HepG2 (cell line): ENCODE results near the gene TLL2. TPM values are rescaled to one million over a fixed set of nuclear protein-coding genes. Genes with fewer than 3 reads are reported as not detected.
A peak's percentile ranks its signal among the peaks of the same experiment; 100 is the strongest.

Source experiments
- ATAC-seq: fragments of 200-7000 bp; cut with Tn5 transposase; 3 replicates; pipeline ENCODE4 v1.9.1; 2020; ENCODE audit warnings: mild to moderate bottlenecking, moderate library complexity
- BruUV-seq: library from RNA; stranded (reverse); fragments of 400-500 nt; replicated peaks from 2 replicates; lab custom pipeline; 2021; lab: Mats Ljungman, UMichigan
- CTCF ChIA-PET: fragments of 300-600 bp; formaldehyde crosslinking; extraction: SDS; loops from one replicate; lab custom pipeline; 2021; ENCODE audit warnings: low total read pairs, inconsistent platforms, low intra/inter-chr PET ratio; lab: Yijun Ruan, JAX
- POLR2A ChIA-PET: fragments of 350-600 bp; sonication (Branson Sonifier 250); formaldehyde crosslinking; loops from one replicate; lab custom pipeline; 2020; ENCODE audit warnings: antibody characterized with exemption, inconsistent platforms; lab: Yijun Ruan, JAX
- DNase-seq: peaks from one replicate; pipeline ENCODE4 v3.0.0-alpha.2; 2015; ENCODE audit warnings: low spot score
- FAIRE-seq: peaks from 3 replicates; lab custom pipeline; 2011; peaks lifted over from hg19 to GRCh38; lab: Jason Lieb, UNC
- H2AFZ ChIP-seq: one replicate; pipeline ENCODE4 v1.6.1; 2011; ENCODE audit warnings: low read length, inconsistent platforms
- H3K27ac ChIP-seq: fragments of 300-600 bp; 3 replicates; pipeline ENCODE4 v1.8.0; 2011; ENCODE audit warnings: mixed run types, mild to moderate bottlenecking, mixed read lengths, low read length, inconsistent platforms; ENCODE audit not compliant: insufficient read depth; ENCODE audit errors: extremely low read length
- H3K27me3 ChIP-seq, 2 experiments: fragments of 200-600 bp in 1 of 2; 2 replicates in 1 of 2; 3 replicates in 1 of 2; pipeline versions ENCODE4 v1.6.0 to v1.8.0; 2011; ENCODE audit warnings: low read length in 2 of 2, mild to moderate bottlenecking in 2 of 2, moderate library complexity in 2 of 2, inconsistent platforms in 1 of 2; ENCODE audit not compliant: insufficient read depth in 2 of 2, control insufficient read depth in 1 of 2
- H3K36me3 ChIP-seq, 2 experiments: fragments of 200-600 bp in 1 of 2; replicated peaks in 1 of 2; 2 replicates in 1 of 2; 3 replicates in 1 of 2; pipeline versions ENCODE4 v1.5.1 to v1.8.0; 2011; ENCODE audit warnings: low read length in 2 of 2, inconsistent platforms in 1 of 2; ENCODE audit not compliant: insufficient read depth in 2 of 2, control insufficient read depth in 1 of 2
- H3K4me1 ChIP-seq: 2 replicates; pipeline ENCODE4 v1.5.1; 2012; ENCODE audit warnings: low read length, inconsistent platforms; ENCODE audit not compliant: insufficient read depth
- H3K4me2 ChIP-seq: 2 replicates; pipeline ENCODE4 v1.6.0; 2011; ENCODE audit warnings: low read depth, low read length, inconsistent platforms
- H3K4me3 ChIP-seq, 3 experiments: fragments of 200-600 bp in 1 of 3; sonication (generic), shearing (Covaris generic) in 1 of 3; replicated peaks in 1 of 3; 2 replicates each; pipeline ENCODE4 v1.5.1; 2011 to 2016; ENCODE audit warnings: low read length in 3 of 3, inconsistent platforms in 2 of 3, low read depth in 2 of 3, mild to moderate bottlenecking in 2 of 3, control low read depth in 1 of 3, mixed read lengths in 1 of 3; ENCODE audit not compliant: insufficient read depth in 1 of 3
- H3K79me2 ChIP-seq: one replicate; pipeline ENCODE4 v1.6.1; 2011; ENCODE audit warnings: low read length, inconsistent platforms; ENCODE audit not compliant: insufficient read depth
- H3K9ac ChIP-seq: 2 replicates; pipeline ENCODE4 v1.6.0; 2011; ENCODE audit warnings: mild to moderate bottlenecking, low read depth, low read length, inconsistent platforms; ENCODE audit not compliant: insufficient read depth
- H3K9me3 ChIP-seq: 2 replicates; pipeline ENCODE4 v1.5.1; 2012; ENCODE audit warnings: mild to moderate bottlenecking, low read length
- H4K20me1 ChIP-seq: 2 replicates; pipeline ENCODE4 v1.6.0; 2011; ENCODE audit warnings: inconsistent platforms, mild to moderate bottlenecking, low read length, moderate library complexity; ENCODE audit not compliant: insufficient read depth
- CEBPB ChIP-seq: IDR thresholded peaks from 2 replicates; pipeline ENCODE4 v1.6.1; 2011; ENCODE audit warnings: low read depth, low read length, improper control_type of control experiment, borderline replicate concordance
- WGBS: methylation state at CpG from one replicate; pipeline ENCODE4 v1.1.6; 2017; ENCODE audit warnings: low lambda C conversion rate; 5-methylcytosine and 5-hydroxymethylcytosine counted together
- in situ Hi-C: cut with HindIII; loops from 2 replicates; pipeline ENCODE4 v1.10.0; 2017; ENCODE audit warnings: low pct_unique_long_range_greater_than_20kb; ENCODE audit not compliant: extremely low pct_ligation_motif_present
- intact Hi-C: fragments of 100-400 bp; cut with micrococcal nuclease; formaldehyde crosslinking; loops from one replicate; pipeline ENCODE4 v1.10.0; 2022; ENCODE audit not compliant: unreplicated experiment
- polyA plus RNA-seq, 8 experiments: library from polyadenylated mRNA; depleted of rRNA in 3 of 8; stranded (reverse) in 7 of 8; unstranded in 1 of 8; fragments of >200 nt; fragmentation: Illumina TruSeq in 4 of 8; extraction: Trizol in 4 of 8; gene quantifications; 2 replicates each; pipeline versions ENCODE4 v1.2.1 to v1.2.3, GENCODE V29; 2011 to 2016; ENCODE audit warnings: low read depth in 4 of 8, missing spikeins in 1 of 8, mixed read lengths in 1 of 8; ENCODE audit not compliant: insufficient read depth in 1 of 8
- total RNA-seq, 5 experiments: library from RNA; depleted of rRNA; stranded (reverse); fragments of >200 nt; fragmentation: Illumina TruSeq; extraction: Trizol; gene quantifications; 2 replicates each; pipeline ENCODE4 v1.2.3, GENCODE V29; 2016; ENCODE audit warnings: low read depth in 1 of 5
- TF ChIP-seq, protein P1 (sequence below): sonication (generic); formaldehyde crosslinking; IDR thresholded peaks from 2 replicates; pipeline ENCODE4 v1.4.0; 2020; ENCODE audit warnings: missing genetic modification reagents

Gene TLL2
- total and polyA plus RNA-seq, 2 of the 13 experiments (the other 11 are each of a cell fraction or from before 2014, with no cell fraction given): 0.09 TPM; not detected in 1

- CTCF ChIA-PET: no interaction called here
- 95% methylated on average over 3 of the region's 3 CpGs for WGBS
- no peak for FAIRE-seq
- POLR2A ChIA-PET: no interaction called here
- Histone ChIP-seq H3K4me2 (no peak overlapping the region), H3K79me2 (peaks cover 13% of the 10 kb centered on the region), H3K36me3 (peaks cover 10 to 63% of the 10 kb centered on the region in 2 experiments), H3K27me3 (no peaks in the 10 kb centered on the region), H3K27ac (no peak overlapping the region), H3K4me1 (no peaks in the 10 kb centered on the region), H3K9me3 (no peaks in the 10 kb centered on the region), H2AFZ (no peak overlapping the region), H3K9ac (no peak overlapping the region), H3K4me3 (no peak overlapping the region), H4K20me1 (peaks cover 6% of the 10 kb centered on the region; the same call in 1 of the 2 replicates)
- in situ Hi-C loops: no loop called here
- no peak for ATAC-seq
- DNase-seq: no peak
- TF ChIP-seq, protein P1, sequence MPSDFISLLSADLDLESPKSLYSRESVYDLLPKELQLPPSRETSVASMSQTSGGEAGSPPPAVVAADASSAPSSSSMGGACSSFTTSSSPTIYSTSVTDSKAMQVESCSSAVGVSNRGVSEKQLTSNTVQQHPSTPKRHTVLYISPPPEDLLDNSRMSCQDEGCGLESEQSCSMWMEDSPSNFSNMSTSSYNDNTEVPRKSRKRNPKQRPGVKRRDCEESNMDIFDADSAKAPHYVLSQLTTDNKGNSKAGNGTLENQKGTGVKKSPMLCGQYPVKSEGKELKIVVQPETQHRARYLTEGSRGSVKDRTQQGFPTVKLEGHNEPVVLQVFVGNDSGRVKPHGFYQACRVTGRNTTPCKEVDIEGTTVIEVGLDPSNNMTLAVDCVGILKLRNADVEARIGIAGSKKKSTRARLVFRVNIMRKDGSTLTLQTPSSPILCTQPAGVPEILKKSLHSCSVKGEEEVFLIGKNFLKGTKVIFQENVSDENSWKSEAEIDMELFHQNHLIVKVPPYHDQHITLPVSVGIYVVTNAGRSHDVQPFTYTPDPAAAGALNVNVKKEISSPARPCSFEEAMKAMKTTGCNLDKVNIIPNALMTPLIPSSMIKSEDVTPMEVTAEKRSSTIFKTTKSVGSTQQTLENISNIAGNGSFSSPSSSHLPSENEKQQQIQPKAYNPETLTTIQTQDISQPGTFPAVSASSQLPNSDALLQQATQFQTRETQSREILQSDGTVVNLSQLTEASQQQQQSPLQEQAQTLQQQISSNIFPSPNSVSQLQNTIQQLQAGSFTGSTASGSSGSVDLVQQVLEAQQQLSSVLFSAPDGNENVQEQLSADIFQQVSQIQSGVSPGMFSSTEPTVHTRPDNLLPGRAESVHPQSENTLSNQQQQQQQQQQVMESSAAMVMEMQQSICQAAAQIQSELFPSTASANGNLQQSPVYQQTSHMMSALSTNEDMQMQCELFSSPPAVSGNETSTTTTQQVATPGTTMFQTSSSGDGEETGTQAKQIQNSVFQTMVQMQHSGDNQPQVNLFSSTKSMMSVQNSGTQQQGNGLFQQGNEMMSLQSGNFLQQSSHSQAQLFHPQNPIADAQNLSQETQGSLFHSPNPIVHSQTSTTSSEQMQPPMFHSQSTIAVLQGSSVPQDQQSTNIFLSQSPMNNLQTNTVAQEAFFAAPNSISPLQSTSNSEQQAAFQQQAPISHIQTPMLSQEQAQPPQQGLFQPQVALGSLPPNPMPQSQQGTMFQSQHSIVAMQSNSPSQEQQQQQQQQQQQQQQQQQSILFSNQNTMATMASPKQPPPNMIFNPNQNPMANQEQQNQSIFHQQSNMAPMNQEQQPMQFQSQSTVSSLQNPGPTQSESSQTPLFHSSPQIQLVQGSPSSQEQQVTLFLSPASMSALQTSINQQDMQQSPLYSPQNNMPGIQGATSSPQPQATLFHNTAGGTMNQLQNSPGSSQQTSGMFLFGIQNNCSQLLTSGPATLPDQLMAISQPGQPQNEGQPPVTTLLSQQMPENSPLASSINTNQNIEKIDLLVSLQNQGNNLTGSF (CRISPR knock-in tag): no peak
- 0 out of 2 replicates have a peak, but pooled peaks have one; percentile 2 for TF ChIP-seq CEBPB
- no TSS peak for BruUV-seq
- intact Hi-C loops: no loop called here
These were observed 47.5 kb upstream of the TLL2 start for GRCh38 chr10:96560966-96561887.
